ENCODE data around the gene G3BP2. TPM values are rescaled to one million over a fixed set of nuclear protein-coding genes. Genes with fewer than 3 reads are reported as not detected.

G3BP2 gene
- total and polyA plus RNA-seq, 2 of the 8 experiments (the other 6 are each of a cell fraction or from before 2014, with no cell fraction given): 83.7 to 378 TPM

DNA sequence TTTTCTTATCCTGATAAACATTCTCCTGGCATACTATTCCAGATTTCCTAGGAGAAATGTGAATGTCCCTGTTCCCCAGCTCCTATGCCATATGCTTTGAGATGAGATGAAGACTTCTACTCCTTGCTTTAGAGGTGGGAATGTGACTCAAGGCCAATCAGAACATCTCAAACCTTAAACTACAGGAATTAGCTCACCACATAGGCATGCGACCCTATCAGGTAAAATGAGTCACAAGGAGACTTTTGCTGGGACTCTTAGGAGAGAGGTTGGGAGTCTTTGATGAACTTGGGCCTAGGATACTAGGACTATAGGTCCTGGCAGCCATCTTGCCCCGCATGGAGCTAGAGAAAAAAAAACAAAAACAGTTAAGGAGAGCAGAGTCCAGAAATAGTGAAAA lies 45.3 kb upstream of the G3BP2 start (continued):
- TF ChIP-seq POLR2AphosphoS5 (IDR thresholded peaks at IDR 0.05; ENCODE audit: low read depth, low read length) (no peak), TCF12 (IDR thresholded peaks at IDR 0.05; ENCODE audit: low read depth, low read length) (no peak), EZH2 (IDR thresholded peaks at IDR 0.05; ENCODE audit: low read depth, low read length, severe bottlenecking) (no peak)
